ENCODE results near the gene ARF1. TPM values are rescaled to one million over a fixed set of nuclear protein-coding genes. Genes with fewer than 3 reads are reported as not detected.

ARF1 gene
- total RNA-seq, 1 experiment from 2014 or later, result 330 TPM

GRCh38 chr1:228058172-228058948 lies 24.1 kb upstream of the ARF1 start:
- no peak overlapping the region for H3K27ac Mint-ChIP-seq
- peaks cover 88% of the 10 kb centered on the region for H3K27me3 Mint-ChIP-seq (ENCODE audit: low read depth)
- H3K4me1 Mint-ChIP-seq, result peaks cover 5% of the 10 kb centered on the region
- peak overlapping the region; percentile 74 for H3K4me3 Mint-ChIP-seq
- ChIA-PET POLR2A (no interaction called here), CTCF (interaction anchor here (1.4 to 2.7 kb wide), 3 partner anchors 24 to 516 kb away, joined by 3 to 15 read pairs (median 14); partner anchors contain the start of gene ARF1)
- H3K9me3 Mint-ChIP-seq, result no peaks in the 10 kb centered on the region
- DNase-seq (ENCODE audit: low spot score) (no peak), ATAC-seq (no peak)
- no peak for TF ChIP-seq USF2 (CRISPR knock-in tag; IDR thresholded peaks at IDR 0.05)
- no peak for TF ChIP-seq SMAD4 (CRISPR knock-in tag; IDR thresholded peaks at IDR 0.05)
- no peak for TF ChIP-seq GABPB1 (CRISPR knock-in tag; IDR thresholded peaks at IDR 0.05)
- TF ChIP-seq NFYB (CRISPR knock-in tag; conservative IDR thresholded peaks at IDR 0.05; ENCODE audit: low read depth), result no peak
- TF ChIP-seq ZBTB21 (CRISPR knock-in tag; IDR thresholded peaks at IDR 0.05; ENCODE audit: borderline replicate concordance), result no peak
- no peak for TF ChIP-seq JAZF1 (CRISPR knock-in tag; IDR thresholded peaks at IDR 0.05)
- TF ChIP-seq MYBL2 (CRISPR knock-in tag; IDR thresholded peaks at IDR 0.05), result no peak
- TF ChIP-seq NFE2L1 (CRISPR knock-in tag; IDR thresholded peaks at IDR 0.05), result no peak
- no peak for TF ChIP-seq ERG (CRISPR knock-in tag; IDR thresholded peaks at IDR 0.05)
- TF ChIP-seq PRRX2 (CRISPR knock-in tag; IDR thresholded peaks at IDR 0.05), result no peak
- no peak for TF ChIP-seq ZBTB43 (CRISPR knock-in tag; IDR thresholded peaks at IDR 0.05)
- no peak for TF ChIP-seq CBFB (CRISPR knock-in tag; IDR thresholded peaks at IDR 0.05; ENCODE audit: low read depth)
- no peak for TF ChIP-seq STAT6 (CRISPR knock-in tag; conservative IDR thresholded peaks at IDR 0.05; ENCODE audit: low read depth)
- no peak for TF ChIP-seq CREB1 (CRISPR knock-in tag; IDR thresholded peaks at IDR 0.05)
- no peak for TF ChIP-seq ZMAT4 (CRISPR knock-in tag; IDR thresholded peaks at IDR 0.05)
- no peaks in the 10 kb centered on the region for H3K36me3 Mint-ChIP-seq

- CTCF ChIA-PET, result interaction anchor here (0.5 to 3.9 kb wide), 11 partner anchors 8 to 516 kb away, joined by 3 to 71 read pairs (median 4); partner anchors contain the start of genes ARF1 and WNT3A
- H3K9me3 Mint-ChIP-seq, result no peaks in the 10 kb centered on the region
- no peaks in the 10 kb centered on the region for H3K36me3 Mint-ChIP-seq
- POLR2A ChIA-PET, result interaction anchor here (1.0 kb wide), 1 partner anchor 10 kb away, joined by 3 read pairs; no protein-coding TSS in a partner anchor
- H3K27me3 Mint-ChIP-seq (ENCODE audit: low read depth), result peaks cover 87% of the 10 kb centered on the region
- no peak overlapping the region for H3K27ac Mint-ChIP-seq
- peak overlapping the region; percentile 74 for H3K4me3 Mint-ChIP-seq
- H3K4me1 Mint-ChIP-seq, result peaks cover 5% of the 10 kb centered on the region
- ATAC-seq, result no peak
- no peak for DNase-seq (ENCODE audit: low spot score)
- TF ChIP-seq GTF2I (CRISPR knock-in tag; conservative IDR thresholded peaks at IDR 0.05) (no peak), STAT6 (CRISPR knock-in tag; conservative IDR thresholded peaks at IDR 0.05; ENCODE audit: low read depth) (no peak), NFE2L1 (CRISPR knock-in tag; IDR thresholded peaks at IDR 0.05) (no peak), MAX (CRISPR knock-in tag; IDR thresholded peaks at IDR 0.05) (no peak), USF2 (CRISPR knock-in tag; IDR thresholded peaks at IDR 0.05) (no peak), ZNF416 (CRISPR knock-in tag; IDR thresholded peaks at IDR 0.05) (no peak), NR3C1 (CRISPR knock-in tag; conservative IDR thresholded peaks at IDR 0.05; ENCODE audit: low read depth) (no peak), ZNF425 (CRISPR knock-in tag; conservative IDR thresholded peaks at IDR 0.05) (no peak)
Measured at GRCh38 chr1:228058949-228059633, 23.4 kb upstream of the ARF1 start.

Data from WTC11 (cell line).